ENCODE measurements around the gene ZBED1. TPM values are rescaled to one million over a fixed set of nuclear protein-coding genes. Genes with fewer than 3 reads are reported as not detected.
"Not testable (repeated sequence)": the region's sequence is repeated elsewhere in the genome, so short reads cannot be mapped to it uniquely, and the experiment has no call there.

ZBED1 gene
- total RNA-seq, 6 experiments from 2014 or later = 21.7 to 44.6 (median 36.9) TPM

DNA sequence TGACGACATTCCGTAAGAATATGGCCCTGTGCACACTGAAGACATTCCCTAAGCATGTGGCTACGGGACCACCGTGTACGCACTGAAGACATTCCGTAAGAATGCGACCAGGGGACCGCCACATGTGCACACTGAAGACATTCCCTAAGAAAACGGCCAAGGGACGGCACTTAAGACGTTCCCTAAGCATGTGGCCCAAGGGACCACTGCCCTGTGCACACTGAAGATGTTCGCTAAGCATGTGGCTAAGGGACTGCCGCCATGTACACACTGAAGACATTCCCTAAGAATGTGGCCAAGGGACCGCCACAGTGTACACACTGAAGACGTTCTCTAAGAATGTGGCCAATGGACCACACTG, 21.4 kb downstream of the ZBED1 start:
- Histone ChIP-seq H3K9me3 (no peaks in the 10 kb centered on the region), H3K27me3 (no peaks in the 10 kb centered on the region), H3K4me3 (no peak overlapping the region), H3K36me3 (no peaks in the 10 kb centered on the region), H3K27ac (no peak overlapping the region), H3K4me1 (no peaks in the 10 kb centered on the region)
- 100% methylated on average over 9 of the region's 15 CpGs for WGBS (ENCODE audit: insufficient coverage, low coverage, low lambda C conversion rate, missing lambda C conversion rate)
- intact Hi-C loops (cut with DNase I) = no loop called here
- TF ChIP-seq, protein P1, sequence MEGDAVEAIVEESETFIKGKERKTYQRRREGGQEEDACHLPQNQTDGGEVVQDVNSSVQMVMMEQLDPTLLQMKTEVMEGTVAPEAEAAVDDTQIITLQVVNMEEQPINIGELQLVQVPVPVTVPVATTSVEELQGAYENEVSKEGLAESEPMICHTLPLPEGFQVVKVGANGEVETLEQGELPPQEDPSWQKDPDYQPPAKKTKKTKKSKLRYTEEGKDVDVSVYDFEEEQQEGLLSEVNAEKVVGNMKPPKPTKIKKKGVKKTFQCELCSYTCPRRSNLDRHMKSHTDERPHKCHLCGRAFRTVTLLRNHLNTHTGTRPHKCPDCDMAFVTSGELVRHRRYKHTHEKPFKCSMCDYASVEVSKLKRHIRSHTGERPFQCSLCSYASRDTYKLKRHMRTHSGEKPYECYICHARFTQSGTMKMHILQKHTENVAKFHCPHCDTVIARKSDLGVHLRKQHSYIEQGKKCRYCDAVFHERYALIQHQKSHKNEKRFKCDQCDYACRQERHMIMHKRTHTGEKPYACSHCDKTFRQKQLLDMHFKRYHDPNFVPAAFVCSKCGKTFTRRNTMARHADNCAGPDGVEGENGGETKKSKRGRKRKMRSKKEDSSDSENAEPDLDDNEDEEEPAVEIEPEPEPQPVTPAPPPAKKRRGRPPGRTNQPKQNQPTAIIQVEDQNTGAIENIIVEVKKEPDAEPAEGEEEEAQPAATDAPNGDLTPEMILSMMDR (IDR thresholded peaks at IDR 0.05) = no peak
- TF ChIP-seq POLR2A (IDR thresholded peaks at IDR 0.05) = no peak
- ATAC-seq = no peak
- peak in 1 of 3 donors; percentile 3 for DNase-seq

DNA sequence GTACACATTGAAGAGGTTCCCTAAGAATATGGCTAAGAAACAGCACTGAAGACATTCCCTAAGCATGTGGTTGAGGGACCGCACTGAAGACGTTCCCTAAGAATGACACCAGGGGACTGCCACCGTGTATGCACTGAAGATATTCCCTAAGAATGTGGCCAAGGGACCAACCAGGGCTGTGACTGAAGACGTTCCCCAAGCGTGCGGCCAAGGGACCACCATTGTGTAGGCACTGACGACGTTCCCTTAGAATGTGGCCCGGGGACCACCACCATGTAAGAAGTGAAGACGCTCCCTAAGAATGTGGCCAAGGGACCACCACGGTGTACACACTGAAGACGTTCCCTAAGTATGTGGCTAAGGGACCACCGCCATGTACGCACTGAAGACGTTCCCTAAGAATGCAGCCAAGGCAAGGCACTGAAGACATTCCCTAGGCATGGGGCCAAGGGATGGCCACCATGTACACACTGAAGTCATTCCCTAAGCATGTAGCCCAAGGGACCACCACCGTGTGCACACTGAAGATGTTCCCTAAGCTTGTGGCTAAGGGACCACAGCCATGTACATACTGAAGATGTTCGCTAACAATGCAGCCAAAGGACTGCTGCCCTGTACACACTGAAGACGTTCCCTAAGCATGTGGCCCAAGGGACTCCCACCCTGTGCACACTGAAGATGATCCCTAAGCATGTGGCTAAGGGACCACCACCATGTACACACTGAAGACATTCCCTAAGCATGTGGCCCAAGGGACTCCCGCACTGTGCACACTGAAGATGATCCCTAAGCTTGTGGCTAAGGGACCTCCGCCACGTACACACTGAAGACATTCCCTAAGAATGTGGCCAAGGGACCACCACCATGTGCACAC, 22.0 kb downstream of the ZBED1 start:
- TF ChIP-seq, protein P1 (IDR thresholded peaks at IDR 0.05) = no peak
- TF ChIP-seq POLR2A (IDR thresholded peaks at IDR 0.05) = no peak
- DNase-seq = peak in 1 of 3 donors; percentile 21
- ATAC-seq = no peak

GRCh38 chrX:2477313-2477712, 23.5 kb downstream of the ZBED1 start:
- intact Hi-C loops (cut with DNase I); H3K9me3 ChIP-seq; H3K27me3 ChIP-seq; H3K36me3 ChIP-seq; H3K27ac ChIP-seq; H3K4me3 ChIP-seq: not testable (repeated sequence)
- ATAC-seq (peak in 3 of 4 donors; percentile 22 to 70 (median 69)), DNase-seq (peak in 1 of 3 donors; percentile 30)
- WGBS (ENCODE audit: insufficient coverage, low coverage, low lambda C conversion rate, missing lambda C conversion rate) = 63% methylated on average over 6 of the region's 11 CpGs
- peaks cover 0 to 12% (median 0%) of the 10 kb centered on the region in 4 donors for H3K4me1 ChIP-seq

More for the DNA sequence above, 22.0 kb downstream of the ZBED1 start:
- 70% methylated on average over 3 of the region's 21 CpGs for WGBS (ENCODE audit: insufficient coverage, low coverage, low lambda C conversion rate, missing lambda C conversion rate)
- H3K9me3 ChIP-seq = no peaks in the 10 kb centered on the region
- H3K4me3 ChIP-seq = no peak overlapping the region
- H3K4me1 ChIP-seq = no peaks in the 10 kb centered on the region
- H3K36me3 ChIP-seq = no peaks in the 10 kb centered on the region
- no peaks in the 10 kb centered on the region for H3K27me3 ChIP-seq
- intact Hi-C loops (cut with DNase I) = no loop called here
- H3K27ac ChIP-seq = no peak overlapping the region

DNA sequence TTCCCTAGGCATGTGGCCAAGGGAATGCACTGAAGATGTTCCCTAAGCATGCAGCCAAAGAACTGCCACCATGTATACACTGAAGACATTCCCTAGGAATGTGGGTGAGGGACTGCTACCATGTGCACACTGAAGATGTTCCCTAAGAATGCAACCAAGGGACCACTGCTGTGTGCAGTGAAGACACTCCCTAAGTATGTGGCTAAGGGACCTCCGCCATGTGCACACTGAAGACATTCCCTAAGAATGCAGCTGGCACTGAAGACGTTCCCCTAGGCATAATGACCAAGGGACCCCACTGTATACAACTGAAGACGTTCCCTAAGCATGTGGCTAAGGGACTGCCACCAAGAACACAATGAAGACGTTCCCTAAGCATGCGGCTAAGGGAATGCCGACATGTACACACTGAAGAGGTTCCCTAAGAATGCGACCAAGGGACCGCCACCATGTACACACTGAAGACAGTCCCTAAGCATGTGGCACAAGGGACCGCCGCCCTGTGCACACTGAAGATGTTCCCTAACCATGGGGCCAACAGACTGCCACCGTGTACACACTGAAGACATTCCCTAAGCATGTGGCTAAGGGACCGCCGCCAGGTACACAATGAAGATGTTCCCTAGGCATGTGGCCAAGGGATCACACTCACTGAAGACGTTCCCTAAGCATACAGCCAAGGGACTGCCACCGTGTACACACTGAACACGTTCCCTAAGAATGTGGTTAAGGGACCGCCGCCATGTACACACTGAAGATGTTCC, 25.6 kb downstream of the ZBED1 start:
- Histone ChIP-seq H3K4me3 (no peak overlapping the region), H3K27ac (no peak overlapping the region), H3K27me3 (no peaks in the 10 kb centered on the region), H3K9me3 (no peaks in the 10 kb centered on the region), H3K36me3 (no peaks in the 10 kb centered on the region), H3K4me1 (peaks cover 0 to 12% (median 0%) of the 10 kb centered on the region in 4 donors)
- intact Hi-C loops (cut with DNase I) = no loop called here
- no peak for TF ChIP-seq POLR2A (IDR thresholded peaks at IDR 0.05)
- WGBS (ENCODE audit: insufficient coverage, low coverage, low lambda C conversion rate, missing lambda C conversion rate) = 89% methylated on average over 8 of the region's 18 CpGs
- peak in 1 of 3 donors; percentile 26 for DNase-seq
- ATAC-seq = no peak

GRCh38 chrX:2474280-2474962, 26.4 kb downstream of the ZBED1 start:
- 85% methylated on average over 10 of the region's 20 CpGs for WGBS (ENCODE audit: insufficient coverage, low coverage, low lambda C conversion rate, missing lambda C conversion rate)
- intact Hi-C loops (cut with DNase I) = no loop called here
- no peaks in the 10 kb centered on the region for H3K27me3 ChIP-seq
- no peak for ATAC-seq
- H3K36me3 ChIP-seq = no peaks in the 10 kb centered on the region
- no peak for TF ChIP-seq POLR2A (IDR thresholded peaks at IDR 0.05)
- TF ChIP-seq, protein P1 (IDR thresholded peaks at IDR 0.05) = no peak
- peak in 1 of 3 donors; percentile 36 for DNase-seq
- H3K4me1 ChIP-seq = peaks cover 0 to 12% (median 0%) of the 10 kb centered on the region in 4 donors
- H3K9me3 ChIP-seq = no peaks in the 10 kb centered on the region
- no peak overlapping the region for H3K27ac ChIP-seq
- no peak overlapping the region for H3K4me3 ChIP-seq

GRCh38 chrX:2473064-2473463, 27.7 kb downstream of the ZBED1 start:
- 32% methylated on average over 14 of the region's 15 CpGs for WGBS (ENCODE audit: insufficient coverage, low coverage, low lambda C conversion rate, missing lambda C conversion rate)
- peak overlapping the region; percentile 38 to 60 (median 45) for H3K27ac ChIP-seq
- ATAC-seq (peak; percentile 88 to 92 (median 90)), DNase-seq (peak; percentile 47 to 63 (median 49))
- H3K4me1 ChIP-seq = peaks cover 0 to 12% (median 0%) of the 10 kb centered on the region in 4 donors
- intact Hi-C loops (cut with DNase I); H3K27me3 ChIP-seq; H3K36me3 ChIP-seq; H3K4me3 ChIP-seq; H3K9me3 ChIP-seq: not testable (repeated sequence)

All from right lobe of liver (tissue), 6 donors.